Measurements from ENCODE around the gene ADGRG1.

The ADGRG1 gene

DNA sequence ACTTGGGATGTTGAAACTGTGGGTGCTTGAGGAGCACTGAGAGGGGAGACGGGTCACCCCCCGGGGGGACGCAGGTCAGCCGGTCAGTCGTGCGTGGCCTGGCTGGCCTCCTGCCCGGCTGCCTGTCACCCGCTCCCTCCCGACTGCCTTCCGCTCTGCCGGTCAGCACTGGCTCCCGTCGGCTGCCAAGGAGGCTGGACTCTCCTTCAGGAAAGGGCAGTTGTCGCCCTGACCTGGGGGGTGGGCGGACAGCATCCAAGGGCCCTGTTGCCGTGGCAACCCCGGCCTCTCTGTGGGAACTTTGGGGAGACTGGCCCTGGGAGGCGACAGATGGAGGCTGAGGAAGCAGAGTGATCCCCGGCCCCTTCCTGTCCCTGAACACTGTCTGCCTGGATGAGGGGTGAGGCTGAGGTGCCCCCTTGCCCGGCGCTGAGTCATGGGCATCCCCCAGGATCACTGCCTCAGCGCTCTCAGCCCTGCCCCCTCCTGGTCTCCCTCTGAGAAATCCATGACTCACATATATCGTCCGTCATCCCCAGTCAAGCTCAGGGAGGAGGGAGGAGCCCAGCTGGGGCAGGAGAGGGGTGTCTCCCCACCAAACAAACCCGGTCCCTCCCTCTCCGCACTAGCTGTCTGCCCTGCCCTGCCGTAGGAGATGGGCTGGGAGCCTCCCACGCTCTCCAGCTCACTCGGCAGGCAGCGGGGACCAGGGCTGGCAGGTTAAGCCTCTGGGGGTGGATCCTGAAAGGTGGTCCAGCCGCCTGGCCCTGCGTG, at the start of gene ADGRG1:
ADGRG1 (plus strand) TSS at position 623 of the 774 bp plus-strand sequence. CDS start 21,658 bp downstream, outside the sequence.
- peaks cover 0 to 18% of the 10 kb centered on the region in 2 donors for H3K4me1 ChIP-seq (ENCODE audit: control insufficient read depth in 1 of 2, insufficient read depth in 2 of 2, low read length in 2 of 2)
- peak within 1 kb of the TSS in 1 of 2 donors; percentile 46 for H3K4me3 ChIP-seq (ENCODE audit: low read depth in 1 of 2, low read length in 2 of 2)
- peak within 1 kb of the TSS; percentile 60 for H3K27ac ChIP-seq (ENCODE audit: low read length)
- H3K36me3 ChIP-seq (ENCODE audit: control insufficient read depth in 1 of 2, insufficient read depth in 2 of 2, low read length in 2 of 2): no peaks in the 10 kb centered on the region
- H3K27me3 ChIP-seq (ENCODE audit: low read depth, low read length): peaks cover 7% of the 10 kb centered on the region
- H3K9me3 ChIP-seq (ENCODE audit: control insufficient read depth in 1 of 2, low read length in 2 of 2): no peaks in the 10 kb centered on the region

DNA sequence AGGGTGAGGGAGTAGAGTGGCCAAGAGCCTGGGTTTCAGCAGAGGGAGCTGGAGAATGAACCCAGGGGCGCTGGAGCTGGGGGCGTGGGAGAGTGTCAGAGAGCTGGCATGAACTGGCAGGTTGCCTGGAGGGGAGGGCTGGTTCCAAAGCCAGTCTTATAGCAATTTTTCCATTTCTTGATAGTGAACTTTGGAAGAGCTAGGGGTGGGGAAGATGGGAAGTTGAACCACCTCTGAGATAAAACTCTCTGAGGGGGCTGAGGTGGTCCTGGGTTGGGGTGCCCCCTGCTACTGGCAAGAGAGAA, 49.1 kb upstream of the ADGRG1 start:
- no peaks in the 10 kb centered on the region for H3K27me3 ChIP-seq (ENCODE audit: low read depth, low read length)
- H3K27ac ChIP-seq (ENCODE audit: low read length): no peak overlapping the region
- no peaks in the 10 kb centered on the region for H3K36me3 ChIP-seq (ENCODE audit: control insufficient read depth in 1 of 2, insufficient read depth in 2 of 2, low read length in 2 of 2)
- no peak overlapping the region for H3K4me3 ChIP-seq (ENCODE audit: low read depth in 1 of 2, low read length in 2 of 2)
- H3K4me1 ChIP-seq (ENCODE audit: control insufficient read depth in 1 of 2, insufficient read depth in 2 of 2, low read length in 2 of 2): no peaks in the 10 kb centered on the region
- no peaks in the 10 kb centered on the region for H3K9me3 ChIP-seq (ENCODE audit: control insufficient read depth in 1 of 2, low read length in 2 of 2)

DNA sequence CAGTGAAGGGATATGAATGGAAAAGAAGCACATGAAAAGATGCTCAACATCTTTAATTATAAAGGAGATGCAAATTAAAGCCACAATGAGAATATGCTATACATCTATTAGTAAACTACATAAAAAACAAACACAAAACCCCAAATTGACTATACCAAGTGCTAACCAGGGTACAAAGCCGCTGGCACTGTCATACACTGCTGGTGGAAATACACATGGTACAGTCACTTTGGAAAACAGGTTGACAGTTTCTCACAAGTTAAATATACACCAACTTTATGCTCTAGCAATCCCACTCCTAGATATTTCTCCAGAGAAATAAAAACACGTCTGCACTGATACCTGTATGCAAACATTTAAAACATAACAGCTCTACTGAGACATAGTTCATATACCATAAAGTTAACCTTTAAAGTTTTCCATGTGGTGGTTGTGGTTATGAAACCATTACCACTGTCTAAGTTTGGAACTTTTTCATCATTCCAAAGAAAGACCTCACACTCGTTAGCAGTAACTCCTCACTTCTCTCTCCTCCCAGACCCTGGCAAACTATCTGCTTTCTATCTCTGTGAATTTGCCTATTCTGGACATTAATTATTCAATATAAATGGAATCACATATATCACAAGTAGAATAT, 43.3 kb upstream of the ADGRG1 start:
- Histone ChIP-seq H3K27me3 (ENCODE audit: low read depth, low read length) (no peaks in the 10 kb centered on the region), H3K27ac (ENCODE audit: low read length) (no peak overlapping the region), H3K4me3 (ENCODE audit: low read depth in 1 of 2, low read length in 2 of 2) (no peak overlapping the region), H3K36me3 (ENCODE audit: control insufficient read depth in 1 of 2, insufficient read depth in 2 of 2, low read length in 2 of 2) (no peaks in the 10 kb centered on the region), H3K4me1 (ENCODE audit: control insufficient read depth in 1 of 2, insufficient read depth in 2 of 2, low read length in 2 of 2) (no peaks in the 10 kb centered on the region), H3K9me3 (ENCODE audit: control insufficient read depth in 1 of 2, low read length in 2 of 2) (no peaks in the 10 kb centered on the region)

DNA sequence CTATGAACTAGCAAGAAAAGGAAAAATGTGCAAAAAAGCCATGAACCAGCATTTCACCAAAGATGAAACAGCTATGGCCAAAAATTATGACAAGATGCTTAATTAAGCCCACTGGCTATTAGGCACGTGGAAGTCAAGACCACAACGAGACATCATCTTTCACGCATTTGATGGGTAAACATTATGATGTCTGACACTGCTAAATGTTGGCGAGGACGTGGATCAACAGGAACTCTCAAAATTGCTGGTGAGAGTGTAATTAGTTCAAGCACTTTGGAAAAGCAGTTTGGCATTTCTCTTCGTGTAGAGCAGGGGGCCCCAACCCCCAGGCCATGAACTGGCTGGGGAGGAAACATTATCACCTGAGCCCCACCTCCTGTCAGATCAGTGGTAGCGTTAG, 39.6 kb upstream of the ADGRG1 start:
- H3K9me3 ChIP-seq (ENCODE audit: control insufficient read depth in 1 of 2, low read length in 2 of 2): no peaks in the 10 kb centered on the region
- H3K4me1 ChIP-seq (ENCODE audit: control insufficient read depth in 1 of 2, insufficient read depth in 2 of 2, low read length in 2 of 2): no peaks in the 10 kb centered on the region
- H3K27me3 ChIP-seq (ENCODE audit: low read depth, low read length): peaks cover 4% of the 10 kb centered on the region
- H3K4me3 ChIP-seq (ENCODE audit: low read depth in 1 of 2, low read length in 2 of 2): no peak overlapping the region
- H3K36me3 ChIP-seq (ENCODE audit: control insufficient read depth in 1 of 2, insufficient read depth in 2 of 2, low read length in 2 of 2): no peaks in the 10 kb centered on the region
- no peak overlapping the region for H3K27ac ChIP-seq (ENCODE audit: low read length)

DNA sequence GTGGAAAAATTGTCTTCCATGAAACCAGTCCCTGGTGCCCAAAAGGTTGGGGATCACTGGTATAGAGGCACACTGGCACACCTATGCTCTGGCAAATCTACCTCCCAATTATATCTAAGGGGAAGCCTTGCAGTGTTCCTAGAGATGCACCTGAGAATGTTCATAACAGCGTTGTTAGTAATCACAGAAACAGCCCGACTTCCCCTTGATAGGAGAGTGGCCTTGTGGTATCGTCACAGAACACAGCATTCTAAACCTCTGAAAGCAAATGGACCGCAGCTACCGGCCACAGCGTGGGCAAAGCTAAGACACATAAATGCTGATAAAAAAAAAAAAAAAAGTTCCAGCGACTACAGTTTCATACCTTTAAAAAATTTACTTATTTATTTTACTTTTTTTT, 39.1 kb upstream of the ADGRG1 start:
- Histone ChIP-seq H3K36me3 (ENCODE audit: control insufficient read depth in 1 of 2, insufficient read depth in 2 of 2, low read length in 2 of 2) (no peaks in the 10 kb centered on the region), H3K27ac (ENCODE audit: low read length) (no peak overlapping the region), H3K4me1 (ENCODE audit: control insufficient read depth in 1 of 2, insufficient read depth in 2 of 2, low read length in 2 of 2) (no peaks in the 10 kb centered on the region), H3K27me3 (ENCODE audit: low read depth, low read length) (peaks cover 4% of the 10 kb centered on the region), H3K9me3 (ENCODE audit: control insufficient read depth in 1 of 2, low read length in 2 of 2) (no peaks in the 10 kb centered on the region), H3K4me3 (ENCODE audit: low read depth in 1 of 2, low read length in 2 of 2) (no peak overlapping the region)

DNA sequence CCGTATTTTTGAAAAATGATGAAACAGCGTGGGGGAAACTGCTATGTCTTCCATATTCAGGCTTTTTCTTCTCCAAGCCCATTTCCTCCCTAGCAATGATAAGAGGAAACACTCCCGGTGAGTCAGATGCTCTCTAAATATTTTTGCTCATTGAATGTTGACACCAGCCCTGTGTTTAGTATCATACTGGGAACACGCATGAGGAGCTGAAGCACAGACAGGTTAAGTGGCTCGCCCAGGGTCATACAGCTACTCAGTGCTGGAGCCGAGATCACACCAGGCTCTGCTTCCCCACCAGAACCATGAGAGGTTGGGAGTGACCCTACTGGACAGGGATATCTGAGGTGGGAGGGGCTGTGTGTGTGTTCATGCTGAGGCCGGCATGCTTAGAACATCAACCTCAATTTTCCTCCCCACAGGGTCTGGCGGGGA, 37.8 kb upstream of the ADGRG1 start:
- Histone ChIP-seq H3K27ac (ENCODE audit: low read length) (no peak overlapping the region), H3K27me3 (ENCODE audit: low read depth, low read length) (peaks cover 4% of the 10 kb centered on the region), H3K4me3 (ENCODE audit: low read depth in 1 of 2, low read length in 2 of 2) (no peak overlapping the region), H3K9me3 (ENCODE audit: control insufficient read depth in 1 of 2, low read length in 2 of 2) (peaks cover 1 to 2% of the 10 kb centered on the region in 2 donors), H3K4me1 (ENCODE audit: control insufficient read depth in 1 of 2, insufficient read depth in 2 of 2, low read length in 2 of 2) (no peaks in the 10 kb centered on the region), H3K36me3 (ENCODE audit: control insufficient read depth in 1 of 2, insufficient read depth in 2 of 2, low read length in 2 of 2) (no peaks in the 10 kb centered on the region)

DNA sequence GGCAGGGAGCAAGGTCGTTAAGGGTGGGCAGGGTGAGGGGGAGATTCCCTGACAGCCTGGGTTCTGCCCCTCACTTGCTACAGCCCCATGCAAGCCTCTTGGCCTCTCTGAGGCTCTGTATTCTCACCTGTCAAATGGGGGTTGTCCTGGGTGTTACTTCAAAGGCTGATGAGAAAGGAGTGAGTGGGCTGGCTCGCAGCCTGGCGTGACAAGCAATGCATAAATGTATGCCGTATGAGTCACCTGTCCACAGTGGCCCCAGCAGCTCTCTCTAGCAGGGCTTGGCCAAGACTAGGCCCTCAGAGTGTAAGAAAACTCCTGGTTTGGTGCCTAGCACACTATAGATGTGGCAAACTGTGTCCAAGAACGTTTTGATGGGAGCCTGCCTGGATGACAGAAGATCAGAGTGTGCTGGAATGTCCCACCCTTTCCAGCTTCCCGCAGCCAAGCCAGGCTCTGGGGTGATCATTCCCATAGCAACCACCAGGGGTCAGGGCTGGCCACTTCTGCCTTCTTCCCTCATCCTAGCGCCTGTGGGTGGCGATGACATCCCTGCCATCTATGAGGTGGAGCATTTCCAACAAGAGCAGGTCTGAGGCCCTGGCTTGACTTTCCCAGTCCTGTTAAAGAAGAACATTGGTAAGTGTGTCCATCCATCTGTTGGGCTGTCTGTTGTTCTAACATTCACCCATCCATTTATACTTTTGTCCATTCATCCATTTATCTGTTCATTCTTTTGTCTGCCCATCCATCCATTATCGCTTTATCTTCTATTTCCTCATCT, 37.2 kb upstream of the ADGRG1 start:
- H3K27ac ChIP-seq (ENCODE audit: low read length): no peak overlapping the region
- no peaks in the 10 kb centered on the region for H3K36me3 ChIP-seq (ENCODE audit: control insufficient read depth in 1 of 2, insufficient read depth in 2 of 2, low read length in 2 of 2)
- H3K27me3 ChIP-seq (ENCODE audit: low read depth, low read length): peaks cover 4% of the 10 kb centered on the region
- H3K9me3 ChIP-seq (ENCODE audit: control insufficient read depth in 1 of 2, low read length in 2 of 2): peaks cover 3 to 4% of the 10 kb centered on the region in 2 donors
- H3K4me3 ChIP-seq (ENCODE audit: low read depth in 1 of 2, low read length in 2 of 2): no peak overlapping the region
- no peaks in the 10 kb centered on the region for H3K4me1 ChIP-seq (ENCODE audit: control insufficient read depth in 1 of 2, insufficient read depth in 2 of 2, low read length in 2 of 2)

DNA sequence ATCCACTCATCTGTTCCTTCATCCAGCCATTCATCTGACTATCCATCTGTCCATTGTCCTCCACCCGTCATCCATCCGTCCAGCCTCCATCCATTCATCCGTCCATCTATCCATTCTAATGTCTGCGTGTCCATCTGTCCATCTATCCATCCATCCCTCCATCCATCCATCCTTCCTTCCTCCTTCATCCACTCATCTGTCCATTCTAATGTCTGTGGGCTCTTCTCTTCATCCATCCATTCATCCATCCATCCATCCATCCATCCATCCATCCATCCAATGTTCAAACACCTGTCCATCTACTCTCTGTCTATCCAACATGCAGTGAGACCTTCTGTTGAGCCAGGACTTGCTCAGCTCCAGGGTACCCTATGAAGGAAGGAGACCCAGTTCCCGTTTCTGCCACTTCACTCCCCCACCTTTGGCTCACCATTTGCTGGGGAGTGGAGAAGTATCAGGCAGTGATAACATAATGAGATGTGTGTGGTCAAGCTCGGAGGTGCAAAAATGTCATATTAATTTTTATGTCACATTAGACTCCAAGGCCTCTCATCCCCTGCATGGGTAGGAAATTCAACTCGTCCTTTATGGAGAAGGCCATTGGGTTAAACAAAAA, 36.5 kb upstream of the ADGRG1 start:
- H3K27me3 ChIP-seq (ENCODE audit: low read depth, low read length): peaks cover 4% of the 10 kb centered on the region
- H3K9me3 ChIP-seq (ENCODE audit: control insufficient read depth in 1 of 2, low read length in 2 of 2): peaks cover 3 to 8% of the 10 kb centered on the region in 2 donors
- no peak overlapping the region for H3K4me3 ChIP-seq (ENCODE audit: low read depth in 1 of 2, low read length in 2 of 2)
- H3K4me1 ChIP-seq (ENCODE audit: control insufficient read depth in 1 of 2, insufficient read depth in 2 of 2, low read length in 2 of 2): no peaks in the 10 kb centered on the region
- no peak overlapping the region for H3K27ac ChIP-seq (ENCODE audit: low read length)
- H3K36me3 ChIP-seq (ENCODE audit: control insufficient read depth in 1 of 2, insufficient read depth in 2 of 2, low read length in 2 of 2): no peaks in the 10 kb centered on the region

DNA sequence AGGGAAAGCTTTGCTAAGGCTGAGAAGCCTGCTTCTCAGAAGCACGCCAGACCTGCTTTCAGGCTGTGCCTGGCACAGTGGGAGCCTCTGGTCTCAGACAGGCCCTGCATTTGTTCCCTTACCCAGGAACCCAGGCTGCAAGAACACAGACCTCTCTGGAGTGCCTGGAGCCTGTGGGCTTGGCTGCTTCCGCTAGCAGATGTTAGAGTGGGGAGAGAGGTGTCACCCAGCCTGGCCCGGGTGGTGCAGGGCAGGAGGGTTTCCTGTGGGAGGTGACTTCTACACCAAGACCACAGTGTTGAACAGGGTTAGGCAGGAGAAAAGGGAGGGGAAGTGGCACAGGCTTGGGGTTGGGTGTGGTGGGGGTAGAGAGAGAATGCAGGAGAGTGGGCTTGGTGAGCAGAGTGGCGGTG, 35.8 kb upstream of the ADGRG1 start:
- peaks cover 4% of the 10 kb centered on the region for H3K27me3 ChIP-seq (ENCODE audit: low read depth, low read length)
- no peak overlapping the region for H3K4me3 ChIP-seq (ENCODE audit: low read depth in 1 of 2, low read length in 2 of 2)
- no peaks in the 10 kb centered on the region for H3K36me3 ChIP-seq (ENCODE audit: control insufficient read depth in 1 of 2, insufficient read depth in 2 of 2, low read length in 2 of 2)
- H3K9me3 ChIP-seq (ENCODE audit: control insufficient read depth in 1 of 2, low read length in 2 of 2): peaks cover 3 to 8% of the 10 kb centered on the region in 2 donors
- H3K27ac ChIP-seq (ENCODE audit: low read length): no peak overlapping the region
- H3K4me1 ChIP-seq (ENCODE audit: control insufficient read depth in 1 of 2, insufficient read depth in 2 of 2, low read length in 2 of 2): no peaks in the 10 kb centered on the region

DNA sequence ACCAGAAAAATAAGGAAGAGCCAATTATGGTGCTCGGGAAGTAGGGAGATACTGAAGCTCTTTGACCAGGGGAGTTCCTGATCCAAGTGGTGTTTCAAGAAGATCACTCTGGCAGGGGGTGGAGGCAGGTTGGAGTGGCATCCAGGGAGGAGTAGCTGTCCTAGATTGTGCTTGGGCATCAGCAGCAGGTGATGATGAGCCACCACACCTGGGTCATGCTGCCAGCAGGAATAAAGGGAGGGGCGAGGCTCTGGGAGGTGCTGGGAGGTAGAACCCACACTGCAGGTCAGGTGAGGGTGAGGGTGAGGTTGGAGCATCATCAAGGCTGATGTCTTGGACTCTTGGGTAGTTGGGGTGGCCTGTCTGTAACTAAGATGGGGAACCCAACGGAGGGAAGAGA, 35.4 kb upstream of the ADGRG1 start:
- Histone ChIP-seq H3K27me3 (ENCODE audit: low read depth, low read length) (peaks cover 4% of the 10 kb centered on the region), H3K27ac (ENCODE audit: low read length) (no peak overlapping the region), H3K4me1 (ENCODE audit: control insufficient read depth in 1 of 2, insufficient read depth in 2 of 2, low read length in 2 of 2) (no peaks in the 10 kb centered on the region), H3K9me3 (ENCODE audit: control insufficient read depth in 1 of 2, low read length in 2 of 2) (peaks cover 3 to 8% of the 10 kb centered on the region in 2 donors), H3K36me3 (ENCODE audit: control insufficient read depth in 1 of 2, insufficient read depth in 2 of 2, low read length in 2 of 2) (no peaks in the 10 kb centered on the region), H3K4me3 (ENCODE audit: low read depth in 1 of 2, low read length in 2 of 2) (no peak overlapping the region)

DNA sequence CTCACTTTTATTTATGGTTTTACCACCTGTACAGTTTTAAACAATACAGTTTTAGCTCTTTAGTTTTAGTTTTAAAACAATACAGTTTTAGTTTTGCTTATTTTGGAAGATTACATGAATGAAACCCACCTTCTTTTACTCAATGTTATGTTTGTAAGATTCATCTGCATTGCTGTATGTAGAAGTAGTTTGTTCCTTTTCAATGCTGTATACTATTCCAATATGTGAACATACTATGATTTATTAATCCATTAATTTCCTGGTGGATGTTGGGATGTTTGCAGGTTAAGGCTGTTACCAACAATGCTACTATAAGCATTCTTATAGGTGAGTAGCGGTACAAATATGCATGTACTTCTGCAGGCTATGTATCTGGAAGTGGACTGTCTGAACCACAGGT, 34.4 kb upstream of the ADGRG1 start:
- H3K4me1 ChIP-seq (ENCODE audit: control insufficient read depth in 1 of 2, insufficient read depth in 2 of 2, low read length in 2 of 2): no peaks in the 10 kb centered on the region
- no peaks in the 10 kb centered on the region for H3K36me3 ChIP-seq (ENCODE audit: control insufficient read depth in 1 of 2, insufficient read depth in 2 of 2, low read length in 2 of 2)
- no peak overlapping the region for H3K27ac ChIP-seq (ENCODE audit: low read length)
- H3K4me3 ChIP-seq (ENCODE audit: low read depth in 1 of 2, low read length in 2 of 2): no peak overlapping the region
- H3K9me3 ChIP-seq (ENCODE audit: control insufficient read depth in 1 of 2, low read length in 2 of 2): peaks cover 3 to 8% of the 10 kb centered on the region in 2 donors
- peaks cover 4% of the 10 kb centered on the region for H3K27me3 ChIP-seq (ENCODE audit: low read depth, low read length)
